ENCODE results near the gene EVA1C.
A peak's percentile ranks its signal among the peaks of the same experiment; 100 is the strongest.

Gene EVA1C

GRCh38 chr21:32392880-32393676, 19.4 kb upstream of the EVA1C start, which contains the start of gene URB1:
Gene URB1 (minus strand): TSS chr21:32393012. CDS start chr21:32392910, 102 bp downstream.
- Histone ChIP-seq H3K27ac (ENCODE audit: low read length) (peak within 1 kb of the TSS; percentile 9; the same call in 1 of the 2 replicates), H3K4me2 (ENCODE audit: low read length) (peak within 1 kb of the TSS; percentile 84), H2AFZ (ENCODE audit: low read depth, low read length) (peak within 1 kb of the TSS; percentile 78; the same call in 1 of the 2 replicates), H3K27me3 (ENCODE audit: low read depth, low read length) (no peaks in the 10 kb centered on the region), H3K9me3 (ENCODE audit: insufficient read depth, low read length) (no peaks in the 10 kb centered on the region), H4K20me1 (ENCODE audit: insufficient read depth, low read length) (peaks cover 17% of the 10 kb centered on the region), H3K9ac (ENCODE audit: low read length) (peak within 1 kb of the TSS; percentile 72), H3K4me3 (ENCODE audit: low read length) (peak within 1 kb of the TSS; percentile 97), H3K79me2 (ENCODE audit: low read length) (peaks cover 41% of the 10 kb centered on the region), H3K4me1 (ENCODE audit: low read length) (peaks cover 19% of the 10 kb centered on the region), H3K36me3 (replicated peaks; ENCODE audit: low read depth, low read length) (peaks cover 9% of the 10 kb centered on the region)
- TF ChIP-seq CTCF (IDR thresholded peaks at IDR 0.05; ENCODE audit: low read depth, low read length) (no peak), EZH2phosphoT487 (IDR thresholded peaks at IDR 0.05; ENCODE audit: low read depth) (no peak)

- no peak overlapping the region for H3K27ac ChIP-seq (ENCODE audit: low read length)
- peaks cover 12% of the 10 kb centered on the region for H4K20me1 ChIP-seq (ENCODE audit: insufficient read depth, low read length)
- peaks cover 36% of the 10 kb centered on the region for H3K79me2 ChIP-seq (ENCODE audit: low read length)
- no peaks in the 10 kb centered on the region for H3K27me3 ChIP-seq (ENCODE audit: low read depth, low read length)
- H3K4me1 ChIP-seq (ENCODE audit: low read length) = peaks cover 14% of the 10 kb centered on the region
- H2AFZ ChIP-seq (ENCODE audit: low read depth, low read length) = no peak overlapping the region
- no peaks in the 10 kb centered on the region for H3K9me3 ChIP-seq (ENCODE audit: insufficient read depth, low read length)
- peak overlapping the region; percentile 97 for H3K4me3 ChIP-seq (ENCODE audit: low read length)
- peaks cover 5% of the 10 kb centered on the region for H3K36me3 ChIP-seq (replicated peaks; ENCODE audit: low read depth, low read length)
- peak overlapping the region; percentile 84 for H3K4me2 ChIP-seq (ENCODE audit: low read length)
- peak overlapping the region; percentile 65 for H3K9ac ChIP-seq (ENCODE audit: low read length)
- TF ChIP-seq CTCF (IDR thresholded peaks at IDR 0.05; ENCODE audit: low read depth, low read length) = no peak
- no peak for TF ChIP-seq EZH2phosphoT487 (IDR thresholded peaks at IDR 0.05; ENCODE audit: low read depth)
These were observed 18.9 kb upstream of the EVA1C start for GRCh38 chr21:32393677-32394001.

- H3K4me2 ChIP-seq (ENCODE audit: low read length) = peak overlapping the region; percentile 78
- TF ChIP-seq CTCF (IDR thresholded peaks at IDR 0.05; ENCODE audit: low read depth, low read length) (peak; percentile 69), EZH2phosphoT487 (IDR thresholded peaks at IDR 0.05; ENCODE audit: low read depth) (no peak)
These were observed 9.2 kb upstream of the EVA1C start for GRCh38 chr21:32403201-32403777.

GRCh38 chr21:32406405-32406804, 6.1 kb upstream of the EVA1C start:
- Histone ChIP-seq H3K4me2 (ENCODE audit: low read length) (no peak overlapping the region), H3K27me3 (ENCODE audit: low read depth, low read length) (no peaks in the 10 kb centered on the region), H3K4me1 (ENCODE audit: low read length) (peaks cover 4% of the 10 kb centered on the region; the same call in 1 of the 2 replicates), H3K27ac (ENCODE audit: low read length) (no peak overlapping the region), H3K36me3 (replicated peaks; ENCODE audit: low read depth, low read length) (no peaks in the 10 kb centered on the region), H3K9me3 (ENCODE audit: insufficient read depth, low read length) (no peaks in the 10 kb centered on the region), H3K9ac (ENCODE audit: low read length) (no peak overlapping the region), H2AFZ (ENCODE audit: low read depth, low read length) (no peak overlapping the region), H3K4me3 (ENCODE audit: low read length) (no peak overlapping the region), H4K20me1 (ENCODE audit: insufficient read depth, low read length) (no peaks in the 10 kb centered on the region), H3K79me2 (ENCODE audit: low read length) (no peaks in the 10 kb centered on the region)
- TF ChIP-seq CTCF (IDR thresholded peaks at IDR 0.05; ENCODE audit: low read depth, low read length) = no peak
- no peak for TF ChIP-seq EZH2phosphoT487 (IDR thresholded peaks at IDR 0.05; ENCODE audit: low read depth)

More at GRCh38 chr21:32403201-32403777, 9.2 kb upstream of the EVA1C start:
- Histone ChIP-seq H3K9ac (ENCODE audit: low read length) (peak overlapping the region; percentile 30; the same call in 1 of the 2 replicates), H3K4me3 (ENCODE audit: low read length) (peak overlapping the region; percentile 63), H3K79me2 (ENCODE audit: low read length) (no peaks in the 10 kb centered on the region), H3K9me3 (ENCODE audit: insufficient read depth, low read length) (no peaks in the 10 kb centered on the region), H3K4me1 (ENCODE audit: low read length) (peaks cover 4% of the 10 kb centered on the region; the same call in 1 of the 2 replicates), H3K27me3 (ENCODE audit: low read depth, low read length) (no peaks in the 10 kb centered on the region), H4K20me1 (ENCODE audit: insufficient read depth, low read length) (no peaks in the 10 kb centered on the region), H3K27ac (ENCODE audit: low read length) (no peak overlapping the region), H2AFZ (ENCODE audit: low read depth, low read length) (peak overlapping the region; percentile 96), H3K36me3 (replicated peaks; ENCODE audit: low read depth, low read length) (no peaks in the 10 kb centered on the region)

Data from OCI-LY3 (cell line).